IMR-90 (cell line): ENCODE measurements around the gene SPAG9. TPM values are rescaled to one million over a fixed set of nuclear protein-coding genes. Genes with fewer than 3 reads are reported as not detected.

Source experiments
- ATAC-seq: fragments of 200-7000 bp; cut with Tn5 transposase; 2 replicates; pipeline ENCODE4 v1.9.1; 2020; ENCODE audit warnings: low read depth, mild to moderate bottlenecking, moderate library complexity
- BruUV-seq: library from RNA; stranded (reverse); fragments of 400-500 nt; replicated peaks from 2 replicates; lab custom pipeline; 2021; lab: Mats Ljungman, UMichigan
- CTCF ChIA-PET: fragments of 300-600 bp; formaldehyde crosslinking; extraction: SDS; loops from one replicate; lab custom pipeline; 2021; ENCODE audit warnings: antibody characterized with exemption; lab: Yijun Ruan, JAX
- POLR2A ChIA-PET: fragments of 300-600 bp; sonication (Branson Sonifier 250); formaldehyde crosslinking; loops from one replicate; lab custom pipeline; 2022; ENCODE audit warnings: antibody characterized with exemption; ENCODE audit not compliant: unreplicated experiment; lab: Charles Lee
- DNase-seq: peaks from one replicate; pipeline ENCODE4 v3.0.0; 2013
- H2AFZ ChIP-seq: replicated peaks from 2 replicates; pipeline ENCODE3; 2013; ENCODE audit warnings: low read length, mild to moderate bottlenecking; ENCODE audit not compliant: poor library complexity
- H2AK5ac ChIP-seq: 2 replicates; pipeline ENCODE4 v1.6.1; 2013; ENCODE audit warnings: low read depth, low read length, inconsistent platforms
- H2AK9ac ChIP-seq: replicated peaks from 2 replicates; pipeline ENCODE3; 2013; ENCODE audit warnings: mild to moderate bottlenecking, low read depth, low read length, moderate library complexity; ENCODE audit not compliant: poor library complexity
- H2BK120ac ChIP-seq: 2 replicates; pipeline ENCODE4 v1.6.1; 2013; ENCODE audit warnings: low read depth, low read length, inconsistent platforms
- H2BK15ac ChIP-seq: 3 replicates; pipeline ENCODE4 v1.6.1; 2013; ENCODE audit warnings: low read depth, low read length, inconsistent platforms
- H2BK20ac ChIP-seq: 2 replicates; pipeline ENCODE4 v1.6.1; 2013; ENCODE audit warnings: low read depth, mild to moderate bottlenecking, inconsistent platforms, low read length, moderate library complexity
- H2BK5ac ChIP-seq: 2 replicates; pipeline ENCODE4 v1.6.1; 2013; ENCODE audit warnings: mild to moderate bottlenecking, low read depth, low read length, inconsistent platforms; ENCODE audit not compliant: poor library complexity, severe bottlenecking
- H3K14ac ChIP-seq: replicated peaks from 2 replicates; pipeline ENCODE4 v1.6.1; 2013; ENCODE audit warnings: low read depth, low read length, inconsistent platforms
- H3K18ac ChIP-seq: 2 replicates; pipeline ENCODE4 v1.6.1; 2013; ENCODE audit warnings: low read depth, low read length, control low read depth
- H3K23ac ChIP-seq: 2 replicates; pipeline ENCODE4 v1.6.1; 2013; ENCODE audit warnings: low read depth, low read length, inconsistent platforms
- H3K27ac ChIP-seq: 2 replicates; pipeline ENCODE4 v1.5.1; 2013; ENCODE audit warnings: mild to moderate bottlenecking, control low read depth, low read length; ENCODE audit not compliant: insufficient read depth
- H3K27me3 ChIP-seq: 2 replicates; pipeline ENCODE4 v1.6.1; 2013; ENCODE audit warnings: low read length; ENCODE audit not compliant: control insufficient read depth, insufficient read depth
- H3K36me3 ChIP-seq: 2 replicates; pipeline ENCODE4 v1.6.1; 2013; ENCODE audit warnings: low read length, mixed read lengths; ENCODE audit not compliant: control insufficient read depth, insufficient read depth
- H3K4ac ChIP-seq: 2 replicates; pipeline ENCODE4 v1.6.1; 2013; ENCODE audit warnings: low read depth, low read length, inconsistent platforms
- H3K4me1 ChIP-seq: 2 replicates; pipeline ENCODE4 v1.6.1; 2013; ENCODE audit warnings: low read length, mixed read lengths; ENCODE audit not compliant: control insufficient read depth, insufficient read depth
- H3K4me2 ChIP-seq: 2 replicates; pipeline ENCODE4 v1.6.1; 2013; ENCODE audit warnings: low read depth, mild to moderate bottlenecking, control low read depth, low read length, moderate library complexity
- H3K4me3 ChIP-seq: 2 replicates; pipeline ENCODE4 v1.5.1; 2013; ENCODE audit warnings: low read depth, mild to moderate bottlenecking, control low read depth, low read length, moderate library complexity; ENCODE audit not compliant: insufficient read depth
- H3K56ac ChIP-seq: 2 replicates; pipeline ENCODE4 v1.6.1; 2013; ENCODE audit warnings: low read length, inconsistent platforms; ENCODE audit not compliant: insufficient read depth; ENCODE audit errors: extremely low read depth
- H3K79me1 ChIP-seq, 2 experiments: 2 replicates each; pipeline ENCODE4 v1.6.1; 2013; ENCODE audit warnings: low read length in 2 of 2, inconsistent platforms in 1 of 2, low read depth in 1 of 2
- H3K9ac ChIP-seq: 2 replicates; pipeline ENCODE4 v1.6.1; 2013; ENCODE audit warnings: low read depth, low read length, control low read depth
- H3K9me1 ChIP-seq: 2 replicates; pipeline ENCODE4 v1.6.1; 2013; ENCODE audit warnings: low read length, inconsistent platforms; ENCODE audit not compliant: insufficient read depth
- H3K9me3 ChIP-seq: 2 replicates; pipeline ENCODE4 v1.6.1; 2013; ENCODE audit warnings: low read length; ENCODE audit not compliant: control insufficient read depth, insufficient read depth
- H4K20me1 ChIP-seq: 2 replicates; pipeline ENCODE4 v1.6.1; 2013; ENCODE audit warnings: low read length, inconsistent platforms; ENCODE audit not compliant: insufficient read depth
- H4K5ac ChIP-seq: 2 replicates; pipeline ENCODE4 v1.6.1; 2013; ENCODE audit warnings: mild to moderate bottlenecking, low read depth, low read length, control low read depth
- H4K8ac ChIP-seq, 2 experiments: 2 replicates each; pipeline ENCODE4 v1.6.1; 2013; ENCODE audit warnings: low read depth in 2 of 2, low read length in 2 of 2, control low read depth in 1 of 2, inconsistent platforms in 1 of 2
- H4K91ac ChIP-seq: 2 replicates; pipeline ENCODE4 v1.6.1; 2013; ENCODE audit warnings: low read depth, low read length, inconsistent platforms; ENCODE audit not compliant: insufficient read depth
- CHD1 ChIP-seq: IDR thresholded peaks from 2 replicates; pipeline ENCODE4 v1.6.1; 2012; ENCODE audit warnings: low read depth, low read length, improper control_type of control experiment
- FOS ChIP-seq: fragments of 150-350 bp; IDR thresholded peaks from 2 replicates; pipeline ENCODE4 v1.6.1; 2016; ENCODE audit warnings: low read depth, low read length
- MAZ ChIP-seq: IDR thresholded peaks from 2 replicates; pipeline ENCODE4 v1.6.1; 2012; ENCODE audit warnings: low read depth, mild to moderate bottlenecking, low read length, improper control_type of control experiment, moderate library complexity, borderline replicate concordance
- MXI1 ChIP-seq: IDR thresholded peaks from 2 replicates; pipeline ENCODE4 v1.6.1; 2012; ENCODE audit warnings: low read depth, mild to moderate bottlenecking, low read length, moderate library complexity, borderline replicate concordance
- POLR2A ChIP-seq: IDR thresholded peaks from 2 replicates; pipeline ENCODE4 v1.6.1; 2012; ENCODE audit warnings: mild to moderate bottlenecking, low read depth, low read length
- RAD21 ChIP-seq: IDR thresholded peaks from 2 replicates; pipeline ENCODE4 v1.6.1; 2012; ENCODE audit warnings: low read length, improper control_type of control experiment
- RFX5 ChIP-seq: IDR thresholded peaks from 2 replicates; pipeline ENCODE4 v1.8.0; 2012; ENCODE audit warnings: low read depth, mild to moderate bottlenecking, low read length, moderate library complexity
- SMC3 ChIP-seq: fragments of 150-350 bp; IDR thresholded peaks from 2 replicates; pipeline ENCODE4 v1.6.1; 2016; ENCODE audit warnings: low read depth, mild to moderate bottlenecking, antibody characterized with exemption, low read length, moderate library complexity
- USF2 ChIP-seq: fragments of 150-350 bp; IDR thresholded peaks from 2 replicates; pipeline ENCODE4 v1.6.1; 2017; ENCODE audit warnings: mild to moderate bottlenecking, antibody characterized with exemption, low read length, low read depth
- WGBS, 2 experiments: methylation state at CpG; one replicate each; pipeline versions ENCODE4 v1.1.5 to v1.1.7; 2013; ENCODE audit warnings: missing lambda C conversion rate in 2 of 2; ENCODE audit not compliant: insufficient read length in 1 of 2; ENCODE audit errors: extremely low coverage in 2 of 2; 5-methylcytosine and 5-hydroxymethylcytosine counted together
- dilution Hi-C: fragments of 300-500 bp; cut with HindIII; formaldehyde crosslinking; loops from one replicate; pipeline ENCODE4 v1.14.3; 2018; ENCODE audit warnings: low sequenced_read_pairs; ENCODE audit not compliant: unreplicated experiment
- in situ Hi-C: fragments of 300-500 bp; cut with MboI; formaldehyde crosslinking; loops from 3 replicates; pipeline ENCODE4 v1.14.3; 2019; ENCODE audit warnings: low sequenced_read_pairs, inconsistent platforms, mixed read lengths
- intact Hi-C: fragments of 100-400 bp; cut with micrococcal nuclease; formaldehyde crosslinking; loops from 2 replicates; pipeline ENCODE4 v1.10.0; 2022
- polyA plus RNA-seq, 3 experiments: library from polyadenylated mRNA; depleted of rRNA; stranded (reverse); fragments of >200 nt; gene quantifications; 2 replicates each; pipeline ENCODE4 v1.2.3, GENCODE V29; 2012; ENCODE audit warnings: low replicate concordance in 1 of 3
- total RNA-seq: library from RNA; depleted of rRNA; stranded (reverse); fragments of >200 nt; gene quantifications from 2 replicates; pipeline ENCODE4 v1.2.3, GENCODE V29; 2012
- TF ChIP-seq, protein P1 (sequence below): fragments of 150-350 bp; IDR thresholded peaks from 2 replicates; pipeline ENCODE4 v1.6.1; 2016; ENCODE audit warnings: low read depth, mild to moderate bottlenecking, low read length, moderate library complexity, borderline replicate concordance

Gene SPAG9
- total and polyA plus RNA-seq, 2 of the 4 experiments (the other 2 are of a cell fraction), result 26.7 to 75.5 TPM

- ChIA-PET CTCF (interaction anchor here (0.5 kb wide), 1 partner anchor 146 kb away, joined by 3 read pairs; no protein-coding TSS in a partner anchor), POLR2A (no interaction called here)
- dilution Hi-C loops, result no loop called here
- no peak overlapping the region for H3K14ac ChIP-seq
- no peak overlapping the region for H3K4ac ChIP-seq
- no peak overlapping the region for H3K27ac ChIP-seq
- BruUV-seq, result no TSS peak
- no peak overlapping the region for H3K56ac ChIP-seq
- H3K9me3 ChIP-seq, result no peaks in the 10 kb centered on the region
- no peak overlapping the region for H2AFZ ChIP-seq
- no peak overlapping the region for H3K18ac ChIP-seq
- H3K27me3 ChIP-seq, result no peaks in the 10 kb centered on the region
- no peaks in the 10 kb centered on the region for H3K4me1 ChIP-seq
- H4K8ac ChIP-seq, result no peak overlapping the region
- H4K91ac ChIP-seq, result no peak overlapping the region
- TF ChIP-seq POLR2A (no peak), RFX5 (no peak), MXI1 (no peak), USF2 (no peak), CHD1 (no peak), RAD21 (no peak), SMC3 (no peak), FOS (no peak), MAZ (no peak)
- TF ChIP-seq, protein P1, sequence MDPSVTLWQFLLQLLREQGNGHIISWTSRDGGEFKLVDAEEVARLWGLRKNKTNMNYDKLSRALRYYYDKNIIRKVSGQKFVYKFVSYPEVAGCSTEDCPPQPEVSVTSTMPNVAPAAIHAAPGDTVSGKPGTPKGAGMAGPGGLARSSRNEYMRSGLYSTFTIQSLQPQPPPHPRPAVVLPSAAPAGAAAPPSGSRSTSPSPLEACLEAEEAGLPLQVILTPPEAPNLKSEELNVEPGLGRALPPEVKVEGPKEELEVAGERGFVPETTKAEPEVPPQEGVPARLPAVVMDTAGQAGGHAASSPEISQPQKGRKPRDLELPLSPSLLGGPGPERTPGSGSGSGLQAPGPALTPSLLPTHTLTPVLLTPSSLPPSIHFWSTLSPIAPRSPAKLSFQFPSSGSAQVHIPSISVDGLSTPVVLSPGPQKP, result no peak
- H3K9me1 ChIP-seq, result no peaks in the 10 kb centered on the region
- no peak overlapping the region for H3K4me3 ChIP-seq
- intact Hi-C loops, result no loop called here
- H4K5ac ChIP-seq, result no peak overlapping the region
- H4K20me1 ChIP-seq, result no peaks in the 10 kb centered on the region
- no peak overlapping the region for H2BK15ac ChIP-seq
- no peak for ATAC-seq
- H3K23ac ChIP-seq, result no peak overlapping the region; the same call in 1 of the 2 replicates
- H3K36me3 ChIP-seq, result peaks cover 16% of the 10 kb centered on the region
- DNase-seq, result no peak
- H3K4me2 ChIP-seq, result no peak overlapping the region
- H2BK120ac ChIP-seq, result no peak overlapping the region
- H3K79me1 ChIP-seq, result peaks cover under 1 to 3% of the 10 kb centered on the region in 2 experiments; a peak in 1 of 4 replicates
- H3K9ac ChIP-seq, result no peak overlapping the region
- in situ Hi-C loops, result no loop called here
- no peak overlapping the region for H2AK5ac ChIP-seq
- H2BK20ac ChIP-seq, result no peak overlapping the region
- no peak overlapping the region for H2AK9ac ChIP-seq
- H2BK5ac ChIP-seq, result no peak overlapping the region
- WGBS, 2 experiments, result no CpG with 5 or more reads among the region's 2 CpGs
Measured at GRCh38 chr17:51005768-51006167, 114.9 kb downstream of the SPAG9 start.
